B cell (primary cell): ENCODE measurements around the gene HSPD1. TPM values are rescaled to one million over a fixed set of nuclear protein-coding genes. Genes with fewer than 3 reads are reported as not detected.

Source experiments
- ATAC-seq: fragments of 200-7000 bp; cut with Tn5 transposase; one replicate; pipeline ENCODE4 v1.10.0; 2021; ENCODE audit warnings: low read depth, mild to moderate bottlenecking, moderate number of reproducible peaks, moderate library complexity
- CTCF ChIA-PET: fragments of 350-600 bp; sonication (Branson Sonifier 250); formaldehyde crosslinking; loops from one replicate; lab custom pipeline; 2021; ENCODE audit warnings: antibody characterized with exemption, inconsistent platforms; lab: Charles Lee
- POLR2A ChIA-PET: fragments of 350-600 bp; sonication (Branson Sonifier 250); formaldehyde crosslinking; loops from one replicate; lab custom pipeline; 2021; ENCODE audit warnings: antibody characterized with exemption; lab: Charles Lee
- DNase-seq: peaks from one replicate; pipeline ENCODE4 v3.0.0; 2013
- H2AFZ ChIP-seq: 2 replicates; pipeline ENCODE4 v1.6.1; 2012; ENCODE audit warnings: mild to moderate bottlenecking, low read depth, low read length; ENCODE audit not compliant: insufficient read depth, poor library complexity, severe bottlenecking
- H3K27ac ChIP-seq, 2 donors: 1 replicate in 1 of 2; 2 replicates in 1 of 2; pipeline ENCODE4 v1.5.1; 2012 to 2013; ENCODE audit warnings: low read length in 2 of 2, mild to moderate bottlenecking in 2 of 2, moderate library complexity in 1 of 2
- H3K27me3 ChIP-seq, 4 experiments: fragments of 200-600 bp in 1 of 4; sonication (generic) in 1 of 4; replicated peaks in 1 of 4; 1 replicate in 2 of 4; 2 replicates in 2 of 4; pipeline versions ENCODE4 v1.6.1 to v1.7.0; 2013 to 2016; ENCODE audit warnings: low read length in 3 of 4, mild to moderate bottlenecking in 2 of 4, mixed read lengths in 1 of 4, moderate library complexity in 1 of 4; ENCODE audit not compliant: insufficient read depth in 4 of 4, control insufficient read depth in 3 of 4; ENCODE audit errors: control extremely low read depth in 1 of 4
- H3K36me3 ChIP-seq, 2 experiments: replicated peaks in 1 of 2; 1 replicate in 1 of 2; 2 replicates in 1 of 2; pipeline versions ENCODE4 v1.6.1 to v1.7.1; 2013; ENCODE audit warnings: low read length in 1 of 2; ENCODE audit not compliant: insufficient read depth in 2 of 2, control insufficient read depth in 1 of 2; ENCODE audit errors: control extremely low read depth in 1 of 2, extremely low read depth in 1 of 2
- H3K4me1 ChIP-seq, 2 donors: fragments of 200-600 bp in 1 of 2; sonication (generic) in 1 of 2; 1 replicate in 1 of 2; 2 replicates in 1 of 2; pipeline versions ENCODE4 v1.5.1 to v1.6.1; 2013 to 2017; ENCODE audit warnings: low read length in 2 of 2; ENCODE audit not compliant: control insufficient read depth in 2 of 2, insufficient read depth in 2 of 2
- H3K4me2 ChIP-seq: replicated peaks from 2 replicates; pipeline ENCODE3; 2012; ENCODE audit warnings: mild to moderate bottlenecking, low read depth, low read length; ENCODE audit not compliant: poor library complexity, severe bottlenecking
- H3K4me3 ChIP-seq, 5 experiments: fragments of 200-600 bp in 1 of 5; sonication (generic) in 1 of 5; 1 replicate in 3 of 5; 2 replicates in 2 of 5; pipeline versions ENCODE4 v1.5.1 to v1.7.0; 2011 to 2016; ENCODE audit warnings: low read length in 4 of 5, mild to moderate bottlenecking in 4 of 5, low read depth in 2 of 5, control low read depth in 1 of 5, moderate library complexity in 1 of 5; ENCODE audit not compliant: insufficient read depth in 1 of 5; ENCODE audit errors: control extremely low read depth in 1 of 5, extremely low read depth in 1 of 5
- H3K79me2 ChIP-seq: fragments of 200-600 bp; sonication (generic); one replicate; pipeline ENCODE4 v1.6.0; 2016; ENCODE audit warnings: low read length; ENCODE audit not compliant: control insufficient read depth, insufficient read depth
- H3K9ac ChIP-seq: fragments of 200-600 bp; sonication (generic); 2 replicates; pipeline ENCODE4 v1.6.1; 2017; ENCODE audit warnings: mild to moderate bottlenecking, low read length, moderate library complexity
- H3K9me3 ChIP-seq, 3 donors: one replicate each; pipeline versions ENCODE4 v1.6.1 to v1.7.1; 2013; ENCODE audit warnings: low read length in 2 of 3; ENCODE audit not compliant: control insufficient read depth in 2 of 3, insufficient read depth in 1 of 3; ENCODE audit errors: control extremely low read depth in 1 of 3
- H4K20me1 ChIP-seq: 2 replicates; pipeline ENCODE4 v1.6.0; 2012; ENCODE audit warnings: mild to moderate bottlenecking, low read length; ENCODE audit not compliant: insufficient read depth, control insufficient read depth, poor library complexity, severe bottlenecking
- H3K27ac Mint-ChIP-seq: one replicate; pipeline ENCODE4 v1.8.0; 2021; ENCODE audit warnings: mixed read lengths
- H3K27me3 Mint-ChIP-seq: one replicate; pipeline ENCODE4 v1.8.0; 2021; ENCODE audit warnings: mixed read lengths
- H3K4me1 Mint-ChIP-seq: one replicate; pipeline ENCODE4 v1.8.0; 2021; ENCODE audit warnings: mixed read lengths
- H3K4me3 Mint-ChIP-seq: one replicate; pipeline ENCODE4 v1.8.0; 2021; ENCODE audit warnings: mixed read lengths
- H3K9me3 Mint-ChIP-seq: one replicate; pipeline ENCODE4 v1.8.0; 2022; ENCODE audit warnings: mixed read lengths; ENCODE audit not compliant: insufficient read depth
- EZH2 ChIP-seq: IDR thresholded peaks from 2 replicates; pipeline ENCODE4 v1.6.1; 2012; ENCODE audit warnings: borderline replicate concordance, low read depth, mild to moderate bottlenecking, moderate library complexity, low read length; ENCODE audit not compliant: insufficient read depth, poor library complexity, severe bottlenecking
- WGBS: methylation state at CpG from one replicate; pipeline ENCODE4 v1.1.5; 2013; ENCODE audit warnings: missing lambda C conversion rate; ENCODE audit not compliant: insufficient coverage; 5-methylcytosine and 5-hydroxymethylcytosine counted together
- intact Hi-C: fragments of 100-400 bp; cut with micrococcal nuclease; formaldehyde crosslinking; loops from one replicate; pipeline ENCODE4 v1.10.0; 2022
- polyA plus RNA-seq: library from polyadenylated mRNA; depleted of rRNA; stranded (reverse); fragments of >200 nt; gene quantifications from 2 replicates; pipeline ENCODE4 v1.2.3, GENCODE V29; 2012
- total RNA-seq, 2 donors: library from RNA; stranded (reverse); fragments of 120-200 nt in 1 of 2; gene quantifications; 1 replicate in 1 of 2; 2 replicates in 1 of 2; pipeline versions ENCODE4 v1.2.3 to v1.2.4, GENCODE V29; 2013 to 2022
- TF ChIP-seq, protein P1 (sequence below): fragments of 200-600 bp; IDR thresholded peaks from one replicate; pipeline ENCODE4 v1.8.0; 2022; ENCODE audit warnings: antibody characterized with exemption, mild to moderate bottlenecking

Gene HSPD1
- total and polyA plus RNA-seq, 2 donors (not counting 1 experiment from before 2014, with no cell fraction given): 46.6 to 112 TPM

DNA sequence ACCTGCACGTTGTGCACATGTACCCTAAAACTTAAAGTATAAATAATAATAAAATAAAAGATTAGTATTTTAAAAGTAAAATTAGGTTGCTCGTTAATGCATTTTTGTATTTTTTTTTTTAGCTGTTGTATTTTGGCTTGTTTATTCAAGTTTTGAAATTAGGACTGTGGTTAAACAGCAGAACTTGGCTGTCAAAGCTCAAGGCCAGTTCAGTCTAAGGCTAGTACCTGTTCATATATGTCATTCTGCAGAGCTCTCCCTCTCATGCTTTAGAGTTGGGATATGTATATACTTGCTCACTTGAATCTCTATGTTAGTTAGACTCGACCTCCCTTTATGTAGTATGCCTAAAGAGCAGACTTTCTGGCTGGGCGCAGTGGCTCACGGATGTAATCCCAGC is 48.9 kb upstream of the HSPD1 start:
- POLR2A ChIA-PET: no interaction called here
- Histone ChIP-seq H2AFZ (no peak overlapping the region), H3K9ac (no peak overlapping the region), H3K9me3 (no peaks in the 10 kb centered on the region), H3K4me1 (no peaks in the 10 kb centered on the region), H3K27me3 (no peaks in the 10 kb centered on the region), H3K4me3 (no peak overlapping the region), H3K4me2 (no peak overlapping the region), H3K79me2 (peaks cover 12% of the 10 kb centered on the region), H4K20me1 (peaks cover 19% of the 10 kb centered on the region), H3K36me3 (peaks cover 7 to 46% of the 10 kb centered on the region in 2 experiments), H3K27ac (no peak overlapping the region)
- no peak for DNase-seq
- H3K27me3 Mint-ChIP-seq: no peaks in the 10 kb centered on the region
- no peak for TF ChIP-seq EZH2
- TF ChIP-seq, protein P1, sequence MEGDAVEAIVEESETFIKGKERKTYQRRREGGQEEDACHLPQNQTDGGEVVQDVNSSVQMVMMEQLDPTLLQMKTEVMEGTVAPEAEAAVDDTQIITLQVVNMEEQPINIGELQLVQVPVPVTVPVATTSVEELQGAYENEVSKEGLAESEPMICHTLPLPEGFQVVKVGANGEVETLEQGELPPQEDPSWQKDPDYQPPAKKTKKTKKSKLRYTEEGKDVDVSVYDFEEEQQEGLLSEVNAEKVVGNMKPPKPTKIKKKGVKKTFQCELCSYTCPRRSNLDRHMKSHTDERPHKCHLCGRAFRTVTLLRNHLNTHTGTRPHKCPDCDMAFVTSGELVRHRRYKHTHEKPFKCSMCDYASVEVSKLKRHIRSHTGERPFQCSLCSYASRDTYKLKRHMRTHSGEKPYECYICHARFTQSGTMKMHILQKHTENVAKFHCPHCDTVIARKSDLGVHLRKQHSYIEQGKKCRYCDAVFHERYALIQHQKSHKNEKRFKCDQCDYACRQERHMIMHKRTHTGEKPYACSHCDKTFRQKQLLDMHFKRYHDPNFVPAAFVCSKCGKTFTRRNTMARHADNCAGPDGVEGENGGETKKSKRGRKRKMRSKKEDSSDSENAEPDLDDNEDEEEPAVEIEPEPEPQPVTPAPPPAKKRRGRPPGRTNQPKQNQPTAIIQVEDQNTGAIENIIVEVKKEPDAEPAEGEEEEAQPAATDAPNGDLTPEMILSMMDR: no peak
- intact Hi-C loops: no loop called here
- CTCF ChIA-PET: no interaction called here
- WGBS: 97% methylated on average over 3 of the region's 5 CpGs
- no peak for ATAC-seq
- H3K9me3 Mint-ChIP-seq: no peaks in the 10 kb centered on the region
- H3K4me1 Mint-ChIP-seq: no peaks in the 10 kb centered on the region
- H3K4me3 Mint-ChIP-seq: no peak overlapping the region
- no peak overlapping the region for H3K27ac Mint-ChIP-seq

DNA sequence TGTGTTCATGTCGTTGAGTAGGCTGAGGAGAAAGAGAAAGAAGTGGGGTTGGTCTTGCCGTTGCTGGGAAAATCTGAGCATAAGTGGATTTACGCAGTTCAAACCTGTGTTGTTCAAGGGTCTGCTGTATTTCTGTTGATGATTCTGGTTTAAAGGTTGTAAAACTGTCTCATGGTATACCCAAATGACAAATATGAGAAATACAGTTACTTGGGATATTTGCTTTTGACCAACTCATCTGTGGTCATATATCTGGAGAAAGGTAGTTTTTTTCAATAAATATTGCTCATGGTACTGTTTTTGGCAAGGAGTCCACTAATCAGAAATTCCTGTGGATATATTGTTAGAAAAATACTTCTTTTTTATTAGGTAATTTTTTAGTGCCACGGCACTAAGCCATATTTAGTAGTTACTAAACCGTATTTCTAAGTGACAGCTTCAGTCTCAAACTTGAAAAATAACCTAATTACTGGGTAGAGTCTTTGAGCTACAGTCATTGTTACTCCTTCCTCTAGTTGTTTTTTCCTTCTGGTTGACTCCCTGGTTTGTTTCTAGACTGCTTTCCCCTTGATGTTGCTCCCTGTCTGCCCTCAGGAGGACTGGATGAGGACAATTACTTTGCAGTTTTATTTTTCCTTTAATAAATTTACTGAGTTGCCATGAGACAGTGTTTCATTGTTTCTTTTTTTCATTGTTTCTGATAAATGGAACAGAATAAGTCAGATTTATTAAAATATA is 47.7 kb upstream of the HSPD1 start:
- DNase-seq: no peak
- Mint-ChIP-seq H3K27ac (no peak overlapping the region), H3K4me3 (no peak overlapping the region), H3K9me3 (no peaks in the 10 kb centered on the region), H3K27me3 (no peaks in the 10 kb centered on the region), H3K4me1 (no peaks in the 10 kb centered on the region)
- Histone ChIP-seq H3K27ac (no peak overlapping the region), H2AFZ (no peak overlapping the region), H3K4me2 (no peak overlapping the region), H3K79me2 (peaks cover 24% of the 10 kb centered on the region), H4K20me1 (peaks cover 19% of the 10 kb centered on the region), H3K9me3 (no peaks in the 10 kb centered on the region), H3K4me1 (no peaks in the 10 kb centered on the region), H3K36me3 (peaks cover 5 to 55% of the 10 kb centered on the region in 2 experiments), H3K4me3 (no peak overlapping the region), H3K9ac (no peak overlapping the region), H3K27me3 (no peaks in the 10 kb centered on the region)
- ATAC-seq: no peak
- WGBS: 100% methylated on average over 3 of the region's 5 CpGs
- CTCF ChIA-PET: no interaction called here
- TF ChIP-seq, protein P1: no peak
- no peak for TF ChIP-seq EZH2
- POLR2A ChIA-PET: no interaction called here
- intact Hi-C loops: no loop called here
